ENCODE results near the gene PHF8.

Gene PHF8

GRCh38 chrX:54024350-54024749 is 19.9 kb downstream of the PHF8 start:
- DNase-seq (ENCODE audit: low read depth in 3 of 3, low spot score in 1 of 3), result no peak

DNA sequence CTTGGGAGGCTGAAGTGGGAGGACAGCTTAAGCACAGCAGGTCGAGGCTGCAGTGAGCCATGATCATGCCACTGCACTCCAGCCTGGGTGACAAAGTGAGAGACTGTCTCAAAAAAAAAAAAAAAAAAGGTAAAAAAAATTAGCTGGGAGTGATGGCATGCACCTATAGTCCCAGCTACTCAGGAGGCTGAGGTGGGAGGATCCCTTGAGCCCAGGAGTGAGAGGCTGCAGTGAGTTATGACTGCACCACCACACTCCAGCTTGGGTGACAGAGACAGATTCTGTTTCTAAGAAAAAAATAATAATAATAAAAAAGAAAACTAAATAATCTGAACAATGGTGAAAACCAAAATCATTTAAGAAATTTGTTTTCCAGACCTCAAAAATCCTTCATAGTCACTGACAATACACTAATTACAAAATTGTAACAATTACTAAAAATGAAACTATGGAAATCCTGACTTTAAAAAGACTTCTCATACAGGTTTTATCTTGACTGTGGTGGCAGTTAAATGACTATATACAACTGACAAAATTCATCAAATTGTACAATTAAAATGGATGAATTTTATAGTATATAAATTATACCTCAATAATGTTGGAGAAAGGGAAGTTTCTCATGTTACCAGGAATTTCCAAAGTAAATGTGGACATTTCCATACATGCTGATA is 31.3 kb downstream of the PHF8 start:
- no peak for DNase-seq (ENCODE audit: low read depth in 3 of 3, low spot score in 1 of 3)

GRCh38 chrX:54007682-54008081 is 36.6 kb downstream of the PHF8 start:
- no peak for DNase-seq (ENCODE audit: low read depth in 3 of 3, low spot score in 1 of 3)

GRCh38 chrX:53997724-53998123 is 46.5 kb downstream of the PHF8 start:
- no peak for DNase-seq (ENCODE audit: low read depth in 3 of 3, low spot score in 1 of 3)

- no peak for DNase-seq (ENCODE audit: low read depth in 3 of 3, low spot score in 1 of 3)
These were observed 51.7 kb downstream of the PHF8 start for GRCh38 chrX:53992589-53992988.

GRCh38 chrX:53990171-53990570 is 54.1 kb downstream of the PHF8 start:
- DNase-seq (ENCODE audit: low read depth in 3 of 3, low spot score in 1 of 3), result no peak

DNA sequence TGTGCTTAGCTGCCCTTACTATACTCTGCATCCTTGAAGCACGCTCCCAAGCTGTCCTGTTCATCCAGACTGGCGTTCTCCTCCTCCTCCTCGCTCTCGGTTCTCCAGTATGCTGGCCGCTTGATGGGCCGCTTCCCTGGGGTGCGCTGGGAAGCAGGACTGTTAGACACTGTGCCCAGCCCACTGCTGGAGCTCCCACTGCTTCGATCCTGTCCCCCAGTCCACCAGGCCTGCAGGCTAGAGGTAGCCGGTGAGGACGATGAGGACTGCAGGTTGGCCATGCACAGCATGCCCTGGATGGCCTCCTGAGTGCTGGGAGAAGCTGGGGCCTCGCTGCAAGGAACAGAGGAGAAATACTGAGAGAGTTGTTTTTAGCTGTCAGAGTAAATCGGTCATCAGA is 59.4 kb downstream of the PHF8 start:
- no peak for DNase-seq (ENCODE audit: low read depth in 3 of 3, low spot score in 1 of 3)

DNA sequence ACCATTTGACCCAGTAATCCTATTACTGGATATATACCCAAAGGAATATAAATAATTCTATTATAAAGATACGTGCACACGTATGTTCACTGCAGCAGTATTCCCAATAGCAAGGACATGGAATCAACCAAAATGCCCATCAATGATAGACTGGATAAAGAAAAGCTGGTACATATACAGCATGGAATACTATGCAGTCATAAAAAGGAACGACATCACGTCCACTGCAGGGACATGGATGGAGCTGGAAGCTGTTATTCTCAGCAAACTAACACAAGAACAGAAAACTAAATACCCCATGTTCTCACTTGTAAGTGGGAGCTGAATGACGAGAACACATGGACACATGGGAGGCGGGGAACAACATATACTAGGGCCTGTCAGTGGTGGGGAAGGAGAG is 69.7 kb downstream of the PHF8 start:
- no peak for DNase-seq (ENCODE audit: low read depth in 3 of 3, low spot score in 1 of 3)

- no peak for DNase-seq (ENCODE audit: low read depth in 3 of 3, low spot score in 1 of 3)
These were observed 74.7 kb downstream of the PHF8 start for GRCh38 chrX:53969540-53969939.

- no peak for DNase-seq (ENCODE audit: low read depth in 3 of 3, low spot score in 1 of 3)
These were observed 94.0 kb downstream of the PHF8 start for GRCh38 chrX:53950130-53950733.

DNA sequence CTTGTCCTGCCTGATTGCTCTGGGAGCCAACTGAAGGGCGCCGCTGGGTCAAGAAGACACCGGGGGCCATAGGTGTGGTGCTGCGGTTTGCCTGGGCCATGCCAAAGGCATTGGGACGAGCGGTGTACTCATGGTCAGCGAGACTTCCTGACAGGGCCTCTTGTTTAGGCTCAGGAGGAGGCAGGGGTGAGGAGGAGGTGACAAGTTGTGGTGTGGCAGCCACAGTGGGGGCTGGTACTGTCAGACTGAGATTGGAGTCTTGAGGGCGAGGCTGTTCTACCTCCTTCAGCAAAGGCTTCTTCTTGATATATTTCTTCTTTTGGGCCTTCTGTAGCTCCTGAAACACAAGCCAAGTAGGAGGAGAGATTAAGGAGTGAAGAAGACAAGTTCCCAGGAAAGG is 104.1 kb downstream of the PHF8 start:
- DNase-seq (ENCODE audit: low read depth in 3 of 3, low spot score in 1 of 3), result no peak

DNA sequence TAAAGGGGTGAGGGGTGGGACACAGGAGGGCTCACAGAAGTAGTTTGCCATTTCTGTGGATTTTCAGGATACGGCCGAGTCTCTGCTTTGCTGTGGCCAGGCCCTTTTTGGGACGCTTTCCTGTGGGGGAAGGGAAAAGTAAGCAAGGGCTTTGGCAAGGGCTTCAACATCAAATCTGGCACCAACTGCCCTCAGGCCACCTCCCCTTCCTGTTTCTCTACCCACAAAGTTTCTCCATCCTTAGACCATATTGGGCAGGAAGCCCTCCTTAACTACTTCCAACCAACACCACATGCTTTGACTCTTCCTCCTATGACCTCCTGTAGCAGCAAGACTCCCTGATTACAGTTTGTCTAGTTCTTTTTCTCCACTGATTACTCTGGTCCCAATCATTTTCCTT is 105.1 kb downstream of the PHF8 start:
- no peak for DNase-seq (ENCODE audit: low read depth in 3 of 3, low spot score in 1 of 3)

DNA sequence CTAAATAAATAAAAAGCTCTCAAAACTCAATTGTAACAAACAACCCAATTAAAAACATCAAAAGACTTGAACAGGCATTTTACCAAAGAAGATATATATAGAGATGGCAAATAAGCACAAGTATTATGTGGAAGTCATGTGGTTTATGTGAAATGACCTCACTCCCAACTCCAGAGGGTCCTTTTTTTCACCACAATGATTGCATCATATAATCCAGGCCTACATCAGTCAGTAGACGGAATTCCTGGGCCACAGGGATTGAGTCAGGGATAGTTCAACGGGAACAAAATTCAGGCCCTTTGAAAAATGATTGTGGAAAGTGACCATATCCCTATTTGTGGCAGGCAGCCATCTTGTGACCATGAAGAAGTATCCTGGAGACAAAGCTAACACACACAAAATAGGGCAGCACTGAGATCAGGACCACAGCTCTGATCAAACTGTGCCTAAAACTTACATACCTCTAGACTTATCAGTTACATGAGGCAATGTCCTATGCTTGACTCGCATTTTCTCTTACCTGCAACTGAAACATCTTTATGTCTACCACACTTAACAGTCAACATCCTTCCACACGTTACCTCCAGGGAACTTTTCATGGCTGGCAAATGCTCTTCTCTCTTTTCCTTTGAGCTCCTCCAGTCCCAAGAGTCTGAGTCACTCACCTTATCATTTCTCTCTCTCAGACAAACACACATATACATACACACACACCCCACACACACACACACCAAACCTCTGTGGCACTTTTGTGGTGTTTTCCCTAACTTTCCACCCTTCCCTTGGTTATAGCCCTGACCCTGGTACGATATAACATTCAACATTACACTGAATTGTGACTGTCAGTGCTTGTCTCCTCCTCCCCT is 113.5 kb downstream of the PHF8 start:
- DNase-seq (ENCODE audit: low read depth in 3 of 3, low spot score in 1 of 3), result no peak

GRCh38 chrX:53926030-53926429 is 118.2 kb downstream of the PHF8 start:
- no peak for DNase-seq (ENCODE audit: low read depth in 3 of 3, low spot score in 1 of 3)

GRCh38 chrX:53918702-53919101 is 125.6 kb downstream of the PHF8 start:
- no peak for DNase-seq (ENCODE audit: low read depth in 3 of 3, low spot score in 1 of 3)

- no peak for DNase-seq (ENCODE audit: low read depth in 3 of 3, low spot score in 1 of 3)
These were observed 143.7 kb downstream of the PHF8 start for GRCh38 chrX:53900623-53901022.

DNA sequence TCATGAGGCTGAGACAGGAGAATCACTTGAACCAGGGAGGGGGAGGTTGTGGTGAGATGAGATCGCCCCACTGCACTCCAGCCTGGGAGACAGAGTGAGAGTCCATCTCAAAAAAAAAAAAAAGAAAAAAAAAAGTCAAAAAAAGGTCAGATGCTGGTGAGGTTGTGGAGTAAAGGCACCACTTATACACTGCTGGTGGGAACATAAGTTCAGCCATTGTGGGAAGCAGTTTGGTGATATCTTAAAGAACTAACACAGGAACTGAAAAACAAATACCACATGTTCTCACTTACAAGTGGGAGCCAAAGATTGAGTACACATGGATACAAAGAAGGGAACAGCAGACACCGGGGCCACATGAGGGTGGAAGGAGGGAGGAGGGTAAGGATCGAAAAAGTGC is 149.0 kb downstream of the PHF8 start:
- DNase-seq (ENCODE audit: low read depth in 3 of 3, low spot score in 1 of 3), result no peak

All from stimulated activated CD4-positive, alpha-beta T cell treated with anti-CD3 and anti-CD28 coated beads, TNF-alpha, amount 100 ng/mL, for 1 hour (primary cell).